ENCODE data around the gene SPDYE2.
"Not testable (repeated sequence)": the region's sequence is repeated elsewhere in the genome, so short reads cannot be mapped to it uniquely, and the experiment has no call there.

The SPDYE2 gene

GRCh38 chr7:102604431-102605145 is 53.6 kb downstream of the SPDYE2 start:
- not testable (repeated sequence) for DNase-seq

GRCh38 chr7:102606848-102607247 is 55.8 kb downstream of the SPDYE2 start:
- not testable (repeated sequence) for DNase-seq

- DNase-seq, result not testable (repeated sequence)
Observed at GRCh38 chr7:102609734-102610133, 58.7 kb downstream of the SPDYE2 start.

GRCh38 chr7:102610441-102610840 is 59.4 kb downstream of the SPDYE2 start:
- not testable (repeated sequence) for DNase-seq

DNA sequence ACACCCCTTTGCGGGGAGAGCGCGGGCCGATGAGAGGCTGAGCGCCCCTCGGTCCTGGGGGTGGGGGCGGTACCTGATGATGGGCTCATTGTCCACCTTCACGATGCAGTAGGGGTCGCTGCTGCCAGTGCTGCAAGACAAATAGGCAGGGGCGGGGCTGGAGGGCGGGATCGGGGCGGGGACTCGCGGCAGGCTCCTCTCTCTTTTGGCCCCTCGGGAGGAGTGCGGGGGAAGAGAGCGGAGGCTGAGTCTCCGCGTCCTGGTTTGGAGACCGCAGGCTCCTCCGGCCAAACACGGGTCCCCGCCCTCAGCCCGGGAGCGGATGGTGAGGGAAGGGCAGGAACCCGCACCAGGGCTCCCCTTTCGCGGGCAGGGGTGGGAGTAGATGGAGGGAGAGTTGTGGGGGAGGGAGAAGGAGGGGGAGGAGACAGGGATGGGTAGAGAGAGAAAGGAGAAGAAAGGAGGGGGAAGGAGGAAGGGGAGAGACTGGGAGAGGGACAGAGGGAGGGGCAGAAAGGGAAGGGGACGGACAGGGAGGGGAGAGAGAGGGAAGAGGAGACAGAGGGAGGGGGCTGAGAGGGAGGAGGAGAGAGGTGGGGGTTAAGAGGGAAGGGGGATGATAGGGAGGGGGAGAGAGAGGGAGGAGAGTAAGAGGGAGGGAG is 60.1 kb downstream of the SPDYE2 start:
- DNase-seq, result not testable (repeated sequence)

DNA sequence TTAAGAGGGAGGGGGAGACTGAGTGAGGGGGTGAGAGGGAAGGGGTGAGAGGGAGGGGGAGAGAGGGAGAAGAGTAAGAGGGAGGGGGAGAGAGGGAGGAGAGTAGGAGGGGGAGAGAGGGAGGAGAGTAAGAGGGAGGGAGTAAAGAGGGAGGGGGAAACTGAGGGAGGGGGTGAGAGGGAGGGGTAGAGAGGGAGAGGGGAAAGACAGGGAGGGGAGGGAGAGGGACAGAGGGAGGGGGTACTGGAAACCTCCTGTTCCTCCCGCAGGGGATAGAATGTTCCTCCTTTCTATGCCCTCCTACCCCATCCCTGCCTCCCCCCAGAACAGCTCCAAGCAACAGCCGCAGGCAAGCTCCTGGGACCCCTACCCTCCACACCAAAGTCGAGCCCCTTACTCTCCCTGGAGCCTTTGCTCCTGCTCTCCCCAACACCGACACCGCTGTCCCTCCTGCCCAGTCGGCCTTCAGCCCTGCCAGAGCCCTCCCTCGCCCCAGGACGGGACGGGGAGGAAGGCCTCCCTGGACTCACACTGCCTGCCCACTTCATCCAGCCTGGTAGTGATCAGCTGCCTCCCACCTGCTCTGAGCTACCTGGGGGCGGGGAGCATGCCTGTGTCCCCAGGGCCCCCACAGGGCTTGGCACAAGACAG is 60.8 kb downstream of the SPDYE2 start:
- not testable (repeated sequence) for DNase-seq

Data from activated effector memory CD4-positive, alpha-beta T cell treated with Interleukin-2 at 50 U/mL for 16 hours (primary cell).